KOPT-K1 (cell line): ENCODE measurements around the gene OXTR.
"Not testable (repeated sequence)": the region's sequence is repeated elsewhere in the genome, so short reads cannot be mapped to it uniquely, and the experiment has no call there.

Experiments used
- H3K27ac ChIP-seq: fragments of 200-600 bp; sonication (generic); 2 replicates; pipeline ENCODE4 v1.5.1; 2016; ENCODE audit warnings: antibody characterized with exemption, mild to moderate bottlenecking, low read depth, low read length; ENCODE audit not compliant: poor library complexity, severe bottlenecking
- H3K36me3 ChIP-seq: fragments of 200-600 bp; sonication (generic); 2 replicates; pipeline ENCODE4 v1.5.1; 2017; ENCODE audit warnings: antibody characterized with exemption, mild to moderate bottlenecking, low read length, moderate library complexity; ENCODE audit not compliant: insufficient read depth
- H3K9me3 ChIP-seq: fragments of 200-600 bp; sonication (generic); 2 replicates; pipeline ENCODE4 v1.5.1; 2017; ENCODE audit warnings: antibody characterized with exemption, low read length, mild to moderate bottlenecking; ENCODE audit not compliant: insufficient read depth, poor library complexity, severe bottlenecking

Gene OXTR

DNA sequence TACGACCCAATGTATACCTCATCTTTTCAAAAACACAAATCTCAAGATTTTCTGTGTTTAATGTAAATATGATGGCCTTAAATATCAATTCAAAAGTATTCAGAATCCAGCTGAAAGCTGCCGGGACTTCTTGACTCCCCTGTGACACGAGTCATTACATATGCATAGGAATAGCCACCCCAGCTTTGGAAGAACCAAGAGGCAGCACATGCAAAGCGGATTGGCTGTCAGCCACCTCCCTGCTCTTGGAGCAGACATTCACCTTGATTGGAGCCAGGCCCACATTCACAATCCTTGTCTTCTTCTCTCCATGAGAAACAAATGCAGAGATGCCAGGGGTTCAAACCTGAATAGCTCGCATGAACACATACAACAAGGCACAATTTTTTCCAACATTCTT, 46.6 kb downstream of the OXTR start:
- Histone ChIP-seq H3K36me3 (no peaks in the 10 kb centered on the region), H3K27ac (no peak overlapping the region), H3K9me3 (peaks cover 10% of the 10 kb centered on the region)

DNA sequence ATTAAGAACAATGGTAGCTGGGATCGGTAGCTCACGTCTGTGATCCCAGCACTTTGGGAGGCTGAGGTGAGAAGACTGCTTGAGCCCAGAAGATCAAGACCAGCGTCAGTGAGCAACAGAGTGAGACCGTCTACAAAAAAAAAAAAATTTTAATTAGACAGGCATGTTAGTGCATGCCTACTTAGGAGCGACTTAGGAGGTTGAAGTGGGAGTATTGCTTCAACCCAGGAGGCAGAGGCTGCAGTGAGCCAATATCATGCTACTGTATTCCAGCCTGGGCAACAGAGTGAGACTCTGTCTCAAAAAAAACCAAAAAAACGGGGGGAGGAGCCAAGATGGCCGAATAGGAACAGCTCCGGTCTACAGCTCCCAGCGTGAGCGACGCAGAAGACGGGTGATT, 53.7 kb downstream of the OXTR start:
- not testable (repeated sequence) for H3K27ac ChIP-seq, H3K36me3 ChIP-seq, H3K9me3 ChIP-seq

DNA sequence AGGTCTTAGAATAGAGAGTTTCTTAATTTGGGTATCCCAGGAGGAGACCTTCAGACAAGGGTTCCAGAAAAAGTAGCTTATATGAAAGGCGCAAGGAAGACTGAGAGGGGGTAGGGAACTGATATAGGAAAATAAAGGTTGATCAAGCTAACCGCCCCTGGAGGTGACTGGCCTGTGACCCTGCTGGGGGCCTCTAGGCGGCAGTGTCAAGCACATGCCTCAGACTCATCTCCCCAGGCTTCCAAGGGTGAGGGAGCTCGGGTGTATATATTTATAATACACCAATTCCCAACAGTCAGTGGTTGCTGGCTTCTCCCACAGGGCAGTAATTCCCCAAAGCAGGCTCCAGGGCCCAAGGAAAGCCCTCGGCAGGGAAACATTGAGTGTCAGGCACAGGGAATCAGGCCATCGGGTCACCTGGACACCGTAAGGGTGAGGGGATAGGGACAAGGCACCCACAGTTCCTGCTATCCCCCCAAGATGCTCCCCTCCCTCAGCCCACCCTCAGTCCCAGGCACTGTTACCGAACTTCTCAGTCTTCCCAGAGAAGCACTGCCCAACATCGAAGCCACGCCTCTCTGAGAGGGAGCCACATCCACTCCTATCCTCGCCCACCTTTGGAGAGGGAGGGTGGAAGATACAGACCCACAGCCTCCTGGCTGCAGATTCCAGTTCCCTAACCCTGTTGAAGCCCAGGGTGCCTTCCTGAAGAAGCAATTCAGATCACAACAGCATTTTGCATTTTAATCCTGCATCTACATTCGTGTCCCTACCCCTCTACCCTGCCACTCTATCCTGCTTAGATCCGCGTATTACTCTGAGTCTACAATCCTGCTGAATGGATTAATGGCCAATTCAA, 55.3 kb downstream of the OXTR start:
- H3K36me3 ChIP-seq, result no peaks in the 10 kb centered on the region
- no peaks in the 10 kb centered on the region for H3K9me3 ChIP-seq
- H3K27ac ChIP-seq, result no peak overlapping the region

DNA sequence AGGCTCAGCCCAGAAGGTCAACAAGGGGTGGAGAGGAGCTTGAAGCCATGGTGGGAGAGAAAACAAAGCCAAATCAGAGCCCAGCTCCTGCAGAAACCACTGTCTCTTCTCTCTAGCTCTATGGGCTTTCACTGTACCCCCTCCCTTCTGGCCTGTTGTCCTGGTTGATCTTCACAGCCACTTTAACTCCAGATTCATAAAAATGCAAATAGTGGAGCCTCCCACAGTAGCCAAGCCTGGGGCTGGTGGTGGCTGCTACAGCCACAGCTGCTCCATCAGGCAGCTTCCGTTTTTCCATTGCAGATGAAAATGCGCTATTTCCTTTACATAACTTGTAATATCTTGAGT, 56.5 kb downstream of the OXTR start:
- Histone ChIP-seq H3K9me3 (no peaks in the 10 kb centered on the region), H3K27ac (no peak overlapping the region), H3K36me3 (no peaks in the 10 kb centered on the region)

DNA sequence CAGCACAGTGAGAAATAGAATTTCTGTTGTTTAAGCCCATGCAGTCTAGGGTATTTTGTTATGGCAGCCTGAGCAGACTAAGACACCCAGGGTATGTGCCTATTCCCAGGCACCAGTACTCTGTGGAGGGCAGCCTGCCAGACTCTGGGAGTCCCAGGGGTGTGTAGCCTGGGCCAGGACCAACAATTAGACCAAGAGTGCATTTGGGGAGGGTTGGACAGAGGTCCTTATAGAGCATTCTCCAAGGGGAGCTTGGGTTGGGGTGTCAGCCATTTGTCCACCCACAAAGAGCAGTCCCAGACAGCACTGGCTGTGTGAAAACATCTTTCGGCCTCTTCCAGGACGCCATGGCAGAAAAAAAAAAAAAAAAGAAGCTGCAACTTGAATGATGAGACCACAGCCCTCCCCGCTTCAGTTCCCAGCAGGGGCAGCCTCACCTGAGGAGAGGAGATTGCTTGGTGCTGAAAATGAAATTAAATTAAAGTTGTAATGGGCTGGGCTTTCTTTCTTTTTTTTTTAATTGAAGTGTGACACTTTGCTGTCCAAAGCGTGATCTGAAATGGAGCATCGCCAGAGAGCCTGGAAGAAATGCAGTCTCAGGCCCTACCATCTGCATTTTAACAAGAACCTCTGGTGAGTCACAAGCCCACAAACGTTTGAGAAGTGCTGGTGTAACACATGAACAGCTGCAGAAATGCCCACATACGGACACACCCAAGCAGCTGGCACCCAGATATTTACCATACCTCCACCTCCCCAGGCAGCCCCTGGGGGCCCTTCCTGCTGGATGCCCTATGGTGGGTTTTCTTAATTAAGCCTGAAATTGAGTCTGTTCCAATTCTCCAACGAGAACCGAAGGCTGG, 57.1 kb downstream of the OXTR start:
- H3K27ac ChIP-seq, result no peak overlapping the region

DNA sequence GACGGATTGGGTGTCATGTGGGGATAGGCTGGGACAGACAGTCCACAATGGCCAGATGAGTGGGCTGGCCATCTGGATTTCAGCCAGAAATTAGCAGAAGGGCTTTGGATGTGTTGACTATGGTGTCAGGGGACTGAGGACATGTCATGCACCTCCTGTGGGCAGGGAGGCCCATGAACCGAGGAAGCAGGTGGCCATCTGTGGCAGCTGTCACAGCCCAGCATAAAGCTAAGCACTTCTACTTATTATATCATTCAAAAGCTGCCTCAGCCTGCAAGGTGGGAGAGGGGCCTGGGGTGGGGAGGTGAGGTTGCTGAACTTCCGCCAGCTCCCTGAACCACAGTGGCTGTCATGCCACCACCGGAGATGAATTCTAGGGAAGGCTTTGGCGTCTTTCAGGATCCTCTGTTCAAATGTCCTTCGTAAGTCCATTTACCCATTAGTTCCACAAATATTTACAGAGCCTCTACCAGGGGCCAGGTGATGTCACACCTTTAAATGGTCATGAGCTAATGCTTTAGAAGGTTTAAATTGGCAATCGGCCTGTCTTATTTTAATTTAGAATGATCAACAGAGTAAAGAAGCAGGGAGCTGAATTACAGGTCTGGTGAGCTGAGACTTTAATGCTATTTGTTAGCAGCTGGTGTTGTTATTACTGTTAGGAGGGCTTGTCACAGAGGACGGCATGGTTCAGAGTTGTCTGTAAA, 59.5 kb downstream of the OXTR start:
- H3K9me3 ChIP-seq, result peaks cover 5% of the 10 kb centered on the region
- H3K27ac ChIP-seq, result no peak overlapping the region
- H3K36me3 ChIP-seq, result no peaks in the 10 kb centered on the region

More for the DNA sequence above, 57.1 kb downstream of the OXTR start:
- Histone ChIP-seq H3K9me3 (no peaks in the 10 kb centered on the region), H3K36me3 (no peaks in the 10 kb centered on the region)

DNA sequence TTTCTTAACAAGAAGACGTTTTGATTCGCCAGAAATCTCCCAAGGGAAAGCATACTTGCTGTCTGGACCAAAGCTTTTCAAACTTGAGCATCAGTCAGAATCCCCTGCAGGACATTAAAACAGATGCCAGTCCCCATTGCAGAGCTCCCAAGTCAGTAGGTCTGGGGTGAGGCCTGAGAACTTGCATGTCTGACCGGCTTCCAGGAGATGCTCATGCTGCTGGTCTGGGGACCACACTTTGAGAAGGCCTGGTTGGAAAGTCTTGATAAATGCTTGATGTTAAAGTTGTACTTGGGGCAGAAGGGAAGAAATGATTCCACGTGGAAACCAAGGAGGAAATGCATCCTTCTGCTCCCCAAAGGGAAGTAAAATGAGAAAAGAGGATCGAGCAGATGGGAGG, 60.1 kb downstream of the OXTR start:
- H3K27ac ChIP-seq, result no peak overlapping the region
- peaks cover 5% of the 10 kb centered on the region for H3K9me3 ChIP-seq
- H3K36me3 ChIP-seq, result no peaks in the 10 kb centered on the region

DNA sequence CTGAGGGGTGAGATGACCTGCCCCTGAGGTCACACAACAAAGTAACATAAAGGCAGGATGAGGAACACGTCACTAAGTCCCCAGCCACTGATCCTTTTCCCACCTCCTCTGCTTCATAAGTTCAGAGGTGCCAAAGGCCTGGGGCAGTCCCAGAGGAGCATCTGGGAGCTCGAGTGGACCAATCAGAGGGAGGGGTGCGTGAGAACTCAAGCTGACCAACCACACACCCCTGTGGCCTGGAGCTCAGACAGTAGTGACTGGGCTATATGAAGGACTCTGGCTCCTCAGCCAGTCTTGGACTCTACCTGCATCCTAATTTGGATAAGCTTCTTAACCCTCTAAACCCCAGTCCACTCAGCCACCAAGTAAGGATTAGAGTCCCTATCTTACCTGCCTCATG, 63.8 kb downstream of the OXTR start:
- Histone ChIP-seq H3K9me3 (peaks cover 5% of the 10 kb centered on the region), H3K27ac (no peak overlapping the region), H3K36me3 (no peaks in the 10 kb centered on the region)

DNA sequence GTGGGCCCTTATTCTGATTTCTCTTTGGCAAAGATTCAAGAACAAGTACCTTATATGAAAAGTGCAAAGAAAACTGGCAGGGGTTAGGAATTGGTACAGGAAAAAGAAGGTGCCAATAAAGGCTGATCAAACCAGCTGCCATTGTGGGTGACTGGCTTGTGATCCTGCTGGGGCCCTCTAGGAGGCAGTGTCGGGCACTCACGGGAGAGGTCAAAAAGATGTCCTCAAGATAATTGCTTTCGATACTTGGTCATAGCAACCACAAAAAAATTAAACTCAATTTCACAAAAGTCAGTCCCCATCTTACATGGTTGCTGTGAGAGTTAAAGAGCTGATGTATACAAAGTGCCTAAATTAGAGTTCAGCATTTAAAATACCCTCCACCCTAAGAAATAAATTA, 66.9 kb downstream of the OXTR start:
- Histone ChIP-seq H3K9me3 (peaks cover 17% of the 10 kb centered on the region), H3K36me3 (no peaks in the 10 kb centered on the region), H3K27ac (no peak overlapping the region)
